ENCODE data around the gene EFNB1.

- TF ChIP-seq ELK1 (IDR thresholded peaks at IDR 0.05; ENCODE audit: borderline replicate concordance, low read depth, low read length) (no peak), MXI1 (IDR thresholded peaks at IDR 0.05; ENCODE audit: borderline replicate concordance, low read depth, low read length) (no peak)
Measured at GRCh38 chrX:68865300-68865699, 36.5 kb downstream of the EFNB1 start.
